HEK293 (cell line): ENCODE measurements around the gene NSL1.

ENCODE experiments used
- GLIS2 ChIP-seq: fragments of 450-650 bp; formaldehyde crosslinking; IDR thresholded peaks from 2 replicates; pipeline ENCODE4 v1.5.1; 2016; ENCODE audit warnings: missing biosample characterization, missing genetic modification characterization
- ZNF560 ChIP-seq: fragments of 450-650 bp; formaldehyde crosslinking; IDR thresholded peaks from 2 replicates; pipeline ENCODE4 v1.5.1; 2017; ENCODE audit warnings: missing biosample characterization, missing genetic modification characterization, borderline replicate concordance
- TF ChIP-seq, protein P1 (sequence below): fragments of 450-650 bp; formaldehyde crosslinking; IDR thresholded peaks from 2 replicates; pipeline ENCODE4 v1.5.1; 2016; ENCODE audit warnings: missing biosample characterization, missing genetic modification characterization, low read depth

DNA sequence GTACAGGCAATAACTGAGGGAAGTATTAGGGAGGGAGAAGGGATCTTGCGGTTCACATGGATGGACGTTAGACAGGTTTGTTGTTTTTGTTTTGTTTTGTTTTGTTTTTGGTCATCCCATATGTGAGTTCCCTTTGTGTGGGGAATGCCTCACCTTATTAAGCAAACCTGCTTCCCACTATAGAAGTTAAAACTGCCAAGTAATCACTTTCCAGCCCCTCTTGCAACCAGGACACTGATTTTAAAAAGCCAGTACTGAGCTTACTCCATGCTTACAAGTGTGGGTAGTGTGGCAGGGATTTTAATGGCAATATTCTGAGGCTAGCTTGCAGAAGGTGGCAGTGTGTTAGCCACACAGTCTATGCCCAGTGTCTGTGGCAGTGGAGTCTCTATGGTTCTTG is 29.4 kb upstream of the NSL1 start:
- TF ChIP-seq ZNF560 (tag by site-specific recombination) (no peak), GLIS2 (tag by site-specific recombination) (no peak)
- TF ChIP-seq, protein P1, sequence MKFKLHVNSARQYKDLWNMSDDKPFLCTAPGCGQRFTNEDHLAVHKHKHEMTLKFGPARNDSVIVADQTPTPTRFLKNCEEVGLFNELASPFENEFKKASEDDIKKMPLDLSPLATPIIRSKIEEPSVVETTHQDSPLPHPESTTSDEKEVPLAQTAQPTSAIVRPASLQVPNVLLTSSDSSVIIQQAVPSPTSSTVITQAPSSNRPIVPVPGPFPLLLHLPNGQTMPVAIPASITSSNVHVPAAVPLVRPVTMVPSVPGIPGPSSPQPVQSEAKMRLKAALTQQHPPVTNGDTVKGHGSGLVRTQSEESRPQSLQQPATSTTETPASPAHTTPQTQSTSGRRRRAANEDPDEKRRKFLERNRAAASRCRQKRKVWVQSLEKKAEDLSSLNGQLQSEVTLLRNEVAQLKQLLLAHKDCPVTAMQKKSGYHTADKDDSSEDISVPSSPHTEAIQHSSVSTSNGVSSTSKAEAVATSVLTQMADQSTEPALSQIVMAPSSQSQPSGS (tag by site-specific recombination): no peak
